GM21737 (cell line): ENCODE results near the gene TP53TG5.

ENCODE experiments used
- ATAC-seq: cut with Tn5 transposase; IDR thresholded peaks from one replicate; pipeline ENCODE4 v1.9.1; 2021; ENCODE audit warnings: mild to moderate bottlenecking, moderate library complexity; ENCODE audit not compliant: unreplicated experiment

The TP53TG5 gene

DNA sequence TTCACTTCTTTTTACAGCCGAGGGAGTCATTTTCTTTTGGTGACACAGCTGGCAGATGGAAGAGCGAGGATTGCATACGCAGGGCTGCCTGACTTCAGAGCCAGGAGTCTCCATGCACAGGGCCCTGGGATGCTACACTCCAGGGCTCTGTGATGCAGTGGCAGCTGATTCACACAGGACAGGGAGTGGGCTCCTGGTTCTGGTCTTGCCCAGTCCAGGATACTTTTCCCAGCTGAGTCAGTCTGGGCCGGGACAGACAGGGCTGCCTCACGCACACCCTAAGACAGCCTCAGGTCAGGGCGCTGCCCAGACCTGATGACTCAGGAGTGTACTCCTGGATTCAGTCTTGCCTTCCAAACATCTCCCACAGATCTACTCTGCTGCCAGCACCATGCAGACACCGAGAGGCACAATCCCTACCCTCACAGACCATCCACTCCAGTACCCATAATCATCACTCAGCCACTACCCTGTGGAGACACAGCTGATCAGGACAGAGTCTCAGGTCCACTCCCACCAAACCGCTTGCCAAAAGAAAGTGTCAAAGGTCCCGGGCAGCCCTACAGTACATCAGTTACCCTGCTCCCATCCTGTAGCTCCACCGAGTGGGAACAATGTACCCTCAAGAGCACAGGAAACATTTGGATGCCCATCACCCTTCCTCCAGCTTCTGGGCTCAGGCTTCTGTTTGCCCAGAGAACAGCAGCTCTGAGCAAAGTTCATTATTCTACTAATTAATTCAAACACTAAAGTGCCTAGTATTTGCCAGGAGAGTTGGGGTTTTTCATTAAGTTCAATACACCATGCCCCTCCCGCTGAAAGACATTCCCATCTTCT, 41.4 kb downstream of the TP53TG5 start:
- no peak for ATAC-seq

DNA sequence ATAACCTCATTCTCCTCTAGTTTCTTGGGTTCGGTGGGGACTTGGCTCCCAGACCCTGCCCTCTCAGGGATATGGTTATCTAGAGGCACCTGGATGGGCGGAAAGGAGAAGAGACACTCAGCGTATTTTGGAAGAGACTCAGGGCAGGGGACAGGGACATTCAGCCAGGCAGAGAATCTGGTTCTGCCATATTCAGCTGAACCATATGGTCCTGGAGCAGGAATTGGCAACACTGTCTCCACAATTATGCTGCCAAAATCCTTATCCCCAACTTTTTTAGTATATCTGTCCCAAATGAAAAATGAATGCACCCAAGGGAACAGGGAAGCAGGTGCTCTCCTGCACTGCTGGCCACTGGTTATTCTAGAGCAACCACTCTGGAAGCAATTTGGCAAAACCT, 47.6 kb downstream of the TP53TG5 start:
- no peak for ATAC-seq

DNA sequence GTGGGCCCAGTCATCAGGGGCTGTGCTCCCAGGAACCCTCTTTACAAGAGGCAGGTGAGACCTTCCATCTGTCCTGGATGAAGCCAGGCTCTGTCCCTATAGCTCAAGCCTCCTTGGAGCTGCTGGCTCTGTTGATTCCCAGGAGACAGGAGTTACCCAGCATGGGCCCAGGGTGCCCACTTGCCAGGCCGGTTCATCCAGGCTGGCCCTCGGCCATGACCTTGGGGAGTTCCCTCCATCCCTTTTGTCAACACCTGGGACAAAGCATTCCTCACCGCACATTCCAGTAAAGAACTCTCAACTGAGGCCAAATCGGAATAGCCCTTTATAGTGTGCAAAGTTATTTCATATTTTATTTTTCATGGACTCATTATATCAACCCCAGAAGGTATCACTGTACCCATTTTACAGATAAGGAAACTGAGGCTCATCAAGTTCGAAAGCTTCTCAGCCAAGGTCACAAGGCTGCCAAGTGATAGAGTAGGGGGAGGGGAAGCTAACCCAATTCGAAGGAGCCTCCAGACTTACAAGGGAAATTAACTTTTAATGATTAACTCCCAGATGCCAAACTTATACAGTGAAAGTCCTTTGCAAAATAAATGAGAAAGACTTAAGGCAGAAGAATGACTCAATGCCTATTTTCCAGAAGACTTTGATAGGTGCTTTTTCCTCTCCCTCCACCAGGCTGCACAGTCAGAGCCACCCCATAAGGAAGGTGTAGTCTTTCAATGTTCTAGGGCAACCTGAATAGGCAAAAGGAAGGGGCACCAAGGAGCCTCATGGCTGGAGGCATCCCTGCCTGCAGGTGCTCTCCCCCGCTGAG, 48.4 kb downstream of the TP53TG5 start:
- no peak for ATAC-seq

DNA sequence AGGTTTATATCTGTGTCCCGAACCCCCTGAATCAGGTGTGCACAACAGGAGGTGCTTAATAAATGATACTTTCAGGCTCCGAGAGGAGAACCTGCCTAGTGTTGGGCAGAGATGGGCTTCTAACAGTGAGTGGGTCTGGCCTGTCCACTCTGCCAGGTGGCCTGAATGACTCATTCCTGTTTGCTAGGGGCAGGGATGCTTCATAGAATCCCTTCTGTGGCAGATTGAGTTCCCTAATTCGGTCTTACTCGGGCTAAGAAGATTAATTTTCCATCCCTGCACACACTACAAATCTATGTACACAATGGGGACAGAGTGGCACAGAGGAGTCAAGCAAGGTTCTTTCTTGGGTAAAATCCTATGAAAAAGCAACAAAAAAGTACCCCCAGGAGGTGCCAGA, 49.7 kb downstream of the TP53TG5 start:
- no peak for ATAC-seq

DNA sequence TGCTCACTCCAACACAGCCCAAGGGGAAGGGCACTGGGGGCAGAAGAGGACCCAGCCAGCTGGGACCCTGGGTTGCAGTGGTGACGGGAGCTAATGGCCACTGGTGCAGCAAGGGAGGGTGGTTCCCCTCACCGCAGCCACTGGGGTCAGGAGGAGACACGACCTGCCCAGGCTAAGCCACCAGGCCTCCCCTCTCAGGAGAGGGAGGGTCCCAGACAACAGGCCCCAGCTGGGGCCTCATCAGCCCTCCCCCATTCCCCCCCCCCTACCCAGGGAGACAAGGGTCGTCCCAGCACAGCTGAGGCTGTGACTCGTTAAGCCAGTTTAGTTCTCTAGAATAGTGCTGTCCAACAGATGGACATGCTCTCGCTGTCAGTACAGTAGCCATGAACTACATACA, 52.8 kb downstream of the TP53TG5 start:
- no peak for ATAC-seq

DNA sequence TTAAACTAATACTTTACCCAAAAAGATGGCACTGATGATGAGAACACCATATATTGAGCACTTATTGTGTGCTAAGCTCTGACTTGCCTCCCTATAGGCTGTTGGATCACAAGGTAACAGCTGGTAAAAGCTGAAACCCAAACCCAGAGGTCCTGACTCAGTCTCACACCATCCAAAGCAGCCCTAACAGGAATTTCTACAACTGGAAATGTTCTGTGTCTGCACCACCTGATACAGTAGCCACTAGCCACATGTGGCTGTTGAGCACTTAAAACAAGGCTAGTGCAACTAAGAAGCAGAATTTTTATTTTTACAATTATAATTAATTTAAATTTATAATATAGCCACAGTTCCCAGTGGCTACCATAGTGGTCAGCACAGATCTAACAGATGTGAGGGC, 54.4 kb downstream of the TP53TG5 start:
- no peak for ATAC-seq

DNA sequence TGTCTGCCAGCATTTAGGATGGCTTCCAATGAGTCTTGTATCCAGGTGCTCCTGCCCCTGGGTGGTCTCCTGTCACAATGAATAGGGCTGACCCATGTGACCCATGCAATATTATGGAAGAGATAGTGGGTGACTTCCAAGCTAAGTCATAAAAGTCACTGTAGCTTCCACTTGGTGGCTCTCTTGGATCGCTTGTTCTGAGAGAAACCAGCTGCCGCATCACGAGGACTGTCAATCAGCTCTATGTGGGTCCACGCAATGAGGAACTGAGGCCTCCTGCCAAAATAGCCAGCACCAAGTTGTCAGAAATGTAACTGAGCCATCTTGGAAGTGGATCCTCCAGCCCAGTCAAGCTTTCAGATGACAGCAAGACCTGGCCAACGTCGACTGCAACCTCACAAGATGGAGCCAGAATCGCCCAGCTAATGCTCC, 55.2 kb downstream of the TP53TG5 start:
- no peak for ATAC-seq
